Measurements from ENCODE around the gene TUBGCP2. TPM values are rescaled to one million over a fixed set of nuclear protein-coding genes. Genes with fewer than 3 reads are reported as not detected.
A peak's percentile ranks its signal among the peaks of the same experiment; 100 is the strongest.

TUBGCP2 gene
- total RNA-seq, 2 donors from 2014 or later: 53.3 to 58.2 TPM

GRCh38 chr10:133280391-133281059 is 28.1 kb downstream of the TUBGCP2 start:
- no peaks in the 10 kb centered on the region for H3K36me3 Mint-ChIP-seq
- no peaks in the 10 kb centered on the region for H3K27me3 Mint-ChIP-seq
- peak overlapping the region in 1 of 2 donors; percentile 93 for H3K27ac Mint-ChIP-seq
- no peak for ATAC-seq
- H3K9me3 Mint-ChIP-seq: no peaks in the 10 kb centered on the region
- DNase-seq (ENCODE audit: low spot score): no peak
- H3K4me3 Mint-ChIP-seq: no peak overlapping the region
- peaks cover 21 to 23% of the 10 kb centered on the region in 2 donors for H3K4me1 Mint-ChIP-seq (ENCODE audit: low read depth in 2 of 2)

- peak overlapping the region; percentile 93 to 95 for H3K27ac Mint-ChIP-seq
- ATAC-seq (no peak), DNase-seq (ENCODE audit: low spot score) (no peak)
- no peaks in the 10 kb centered on the region for H3K36me3 Mint-ChIP-seq
- no peaks in the 10 kb centered on the region for H3K27me3 Mint-ChIP-seq
- H3K9me3 Mint-ChIP-seq: no peaks in the 10 kb centered on the region
- H3K4me3 Mint-ChIP-seq: peak overlapping the region; percentile 89
- H3K4me1 Mint-ChIP-seq (ENCODE audit: low read depth in 2 of 2): peaks cover 21 to 23% of the 10 kb centered on the region in 2 donors
These were observed 29.1 kb downstream of the TUBGCP2 start for GRCh38 chr10:133279326-133280226.

- Mint-ChIP-seq H3K27ac (peak overlapping the region; percentile 93 to 95), H3K9me3 (no peaks in the 10 kb centered on the region), H3K4me3 (peak overlapping the region; percentile 89), H3K4me1 (ENCODE audit: low read depth in 2 of 2) (peaks cover 21 to 23% of the 10 kb centered on the region in 2 donors), H3K27me3 (no peaks in the 10 kb centered on the region), H3K36me3 (no peaks in the 10 kb centered on the region)
- DNase-seq (ENCODE audit: low spot score): peak; percentile 96
- peak; percentile 84 to 86 for ATAC-seq
These were observed 30.0 kb downstream of the TUBGCP2 start for GRCh38 chr10:133278577-133279265.

DNA sequence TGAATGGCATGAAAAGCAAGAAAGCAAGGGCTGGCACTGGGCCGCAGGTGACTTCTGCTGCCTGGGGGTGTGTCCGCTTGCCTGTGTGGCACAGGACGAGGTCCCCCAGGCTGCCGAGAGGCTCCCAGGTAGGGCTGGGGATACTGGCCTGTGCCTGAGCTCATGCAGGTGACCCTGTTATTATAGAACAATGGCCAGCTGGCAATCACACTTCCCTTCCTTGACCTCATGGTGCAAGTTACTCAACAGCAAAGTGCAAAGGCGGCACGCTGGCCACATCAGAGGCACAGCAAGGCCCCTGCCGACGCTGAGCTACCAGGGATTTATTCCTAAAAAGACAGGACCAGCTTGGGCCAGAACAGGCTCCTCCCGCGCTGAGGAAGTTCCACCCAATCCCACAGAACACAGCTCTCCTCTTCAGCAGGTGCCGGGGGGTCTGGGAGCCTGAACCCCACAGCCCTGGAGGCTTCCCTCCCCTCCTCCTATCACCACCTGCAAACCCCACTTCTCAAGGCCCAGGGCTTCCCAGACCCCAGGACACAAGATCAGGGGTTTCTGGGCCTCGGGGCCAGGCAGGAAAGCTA is 30.6 kb downstream of the TUBGCP2 start:
- Mint-ChIP-seq H3K36me3 (no peaks in the 10 kb centered on the region), H3K27ac (peak overlapping the region; percentile 93 to 95), H3K27me3 (no peaks in the 10 kb centered on the region), H3K9me3 (no peaks in the 10 kb centered on the region), H3K4me3 (peak overlapping the region; percentile 89), H3K4me1 (ENCODE audit: low read depth in 2 of 2) (peaks cover 21 to 23% of the 10 kb centered on the region in 2 donors)
- DNase-seq (ENCODE audit: low spot score) (no peak), ATAC-seq (no peak)

- no peak for DNase-seq (ENCODE audit: low spot score)
- no peaks in the 10 kb centered on the region for H3K27me3 Mint-ChIP-seq
- peak overlapping the region; percentile 89 for H3K4me3 Mint-ChIP-seq
- H3K4me1 Mint-ChIP-seq (ENCODE audit: low read depth in 2 of 2): peaks cover 21 to 23% of the 10 kb centered on the region in 2 donors
- no peak for ATAC-seq
- no peaks in the 10 kb centered on the region for H3K9me3 Mint-ChIP-seq
- no peaks in the 10 kb centered on the region for H3K36me3 Mint-ChIP-seq
- peak overlapping the region; percentile 93 to 95 for H3K27ac Mint-ChIP-seq
These were observed 31.2 kb downstream of the TUBGCP2 start for GRCh38 chr10:133277277-133277992.

DNA sequence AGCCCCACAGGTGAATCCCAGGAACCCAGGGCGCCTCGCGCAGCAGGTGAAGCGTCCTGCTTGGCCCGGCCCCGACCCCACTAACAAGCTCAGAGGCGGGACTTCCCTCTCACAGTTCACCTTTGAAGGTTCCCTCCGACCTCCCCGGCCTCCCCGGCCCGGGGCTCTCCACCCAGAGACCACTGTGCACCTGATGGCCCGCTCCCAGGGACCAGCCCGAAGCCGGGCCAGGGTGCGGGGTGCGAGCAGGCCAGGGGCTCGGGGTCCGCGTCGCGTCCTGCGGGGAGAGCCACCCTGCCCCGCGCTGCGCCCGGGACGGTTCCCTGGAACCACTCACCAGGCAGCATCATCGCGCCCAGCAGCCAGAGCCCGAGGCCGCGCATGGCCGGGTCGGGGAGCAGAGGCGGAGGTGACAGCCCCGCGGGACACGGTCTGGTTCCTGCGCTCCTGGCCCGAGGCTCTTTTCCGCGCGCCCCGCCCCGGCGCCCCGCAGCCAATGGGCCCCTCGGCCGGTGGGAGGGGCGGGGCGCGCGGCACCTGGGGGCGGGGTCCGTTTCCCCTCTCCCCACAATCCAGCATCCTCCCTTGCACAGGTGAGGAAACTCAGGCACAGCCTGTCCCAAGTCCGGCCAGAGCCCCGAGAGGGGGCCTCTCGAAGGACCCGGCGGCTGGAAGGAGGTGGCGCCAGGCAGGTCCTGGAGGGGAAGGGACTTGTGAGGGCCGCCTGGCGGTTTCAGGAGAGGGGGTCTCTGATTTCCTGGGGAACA is 32.1 kb downstream of the TUBGCP2 start, which contains the start of gene ADAM8:
Gene ADAM8 (minus strand): TSS at position 434 of the 767 bp plus-strand sequence. CDS start 51 bp downstream, at position 383.
- Mint-ChIP-seq H3K36me3 (no peaks in the 10 kb centered on the region), H3K4me3 (peak within 1 kb of the TSS; percentile 89), H3K4me1 (ENCODE audit: low read depth in 2 of 2) (peaks cover 19 to 23% of the 10 kb centered on the region in 2 donors), H3K9me3 (no peaks in the 10 kb centered on the region), H3K27me3 (no peaks in the 10 kb centered on the region), H3K27ac (peak within 1 kb of the TSS; percentile 93 to 95)
- ATAC-seq (peak; percentile 51 to 63), DNase-seq (ENCODE audit: low spot score) (peak; percentile 82)

- Mint-ChIP-seq H3K4me1 (ENCODE audit: low read depth in 2 of 2) (peaks cover 19 to 23% of the 10 kb centered on the region in 2 donors), H3K9me3 (no peaks in the 10 kb centered on the region), H3K27me3 (no peaks in the 10 kb centered on the region), H3K27ac (peak overlapping the region; percentile 81 to 83), H3K36me3 (no peaks in the 10 kb centered on the region), H3K4me3 (peak overlapping the region; percentile 83)
- DNase-seq (ENCODE audit: low spot score): no peak
- no peak for ATAC-seq
These were observed 32.6 kb downstream of the TUBGCP2 start for GRCh38 chr10:133276100-133276434.

GRCh38 chr10:133275684-133276092 is 33.0 kb downstream of the TUBGCP2 start:
- Mint-ChIP-seq H3K4me1 (ENCODE audit: low read depth in 2 of 2) (peaks cover 19 to 23% of the 10 kb centered on the region in 2 donors), H3K27me3 (no peaks in the 10 kb centered on the region), H3K9me3 (no peaks in the 10 kb centered on the region), H3K4me3 (peak overlapping the region; percentile 83), H3K27ac (peak overlapping the region; percentile 81 to 83), H3K36me3 (no peaks in the 10 kb centered on the region)
- no peak for DNase-seq (ENCODE audit: low spot score)
- ATAC-seq: peak; percentile 16 to 34

DNA sequence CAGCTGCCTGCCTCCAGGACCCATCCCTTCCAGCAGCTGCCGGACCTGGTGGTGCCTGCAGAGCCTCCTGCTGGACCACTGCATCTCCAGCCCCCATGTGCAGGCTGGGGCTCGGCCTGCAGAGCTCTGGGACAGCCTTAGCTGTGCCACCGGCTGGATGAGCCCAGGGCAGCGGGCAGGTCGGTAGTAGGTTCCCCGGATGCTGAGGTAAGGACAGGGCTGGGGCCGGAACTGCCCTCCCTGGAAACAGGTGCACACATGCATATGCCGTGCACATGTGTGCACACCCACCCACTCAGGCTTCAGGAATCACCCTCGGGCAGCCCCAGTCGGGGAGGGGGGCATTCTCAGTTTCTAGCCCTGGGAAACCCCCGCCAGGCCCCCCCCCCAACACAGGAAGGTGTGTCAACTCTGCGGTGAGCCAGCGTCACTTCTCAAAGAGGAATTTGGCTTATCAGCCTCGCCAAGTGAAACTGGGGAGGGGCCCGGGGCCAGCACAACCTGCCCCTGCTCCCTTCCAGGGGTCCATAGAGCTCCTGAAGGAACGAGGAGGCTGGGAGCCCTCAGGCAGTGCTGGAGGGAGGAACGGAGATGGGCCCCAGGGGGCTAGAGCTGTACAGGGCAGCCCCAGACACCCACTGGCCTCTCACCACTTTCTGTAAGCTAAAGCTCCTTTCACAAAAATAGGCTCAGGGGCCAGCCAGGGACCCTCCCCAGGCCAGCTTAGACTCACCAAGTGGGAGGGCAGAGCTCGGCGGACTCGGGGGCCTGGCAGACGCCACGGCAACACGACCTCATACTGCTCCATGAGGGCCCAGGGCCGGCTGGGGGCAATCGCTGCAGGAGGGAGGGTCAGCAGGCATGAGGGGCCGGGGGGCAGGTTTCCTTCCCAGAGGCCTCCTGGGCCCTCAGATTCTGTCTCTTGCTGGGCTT is 33.7 kb downstream of the TUBGCP2 start:
- Mint-ChIP-seq H3K4me1 (ENCODE audit: low read depth in 2 of 2) (peaks cover 19 to 23% of the 10 kb centered on the region in 2 donors), H3K4me3 (peak overlapping the region; percentile 83), H3K27ac (peak overlapping the region; percentile 81 to 83), H3K27me3 (no peaks in the 10 kb centered on the region), H3K9me3 (no peaks in the 10 kb centered on the region), H3K36me3 (no peaks in the 10 kb centered on the region)
- ATAC-seq (peak; percentile 39 to 54), DNase-seq (ENCODE audit: low spot score) (peak; percentile 87)

DNA sequence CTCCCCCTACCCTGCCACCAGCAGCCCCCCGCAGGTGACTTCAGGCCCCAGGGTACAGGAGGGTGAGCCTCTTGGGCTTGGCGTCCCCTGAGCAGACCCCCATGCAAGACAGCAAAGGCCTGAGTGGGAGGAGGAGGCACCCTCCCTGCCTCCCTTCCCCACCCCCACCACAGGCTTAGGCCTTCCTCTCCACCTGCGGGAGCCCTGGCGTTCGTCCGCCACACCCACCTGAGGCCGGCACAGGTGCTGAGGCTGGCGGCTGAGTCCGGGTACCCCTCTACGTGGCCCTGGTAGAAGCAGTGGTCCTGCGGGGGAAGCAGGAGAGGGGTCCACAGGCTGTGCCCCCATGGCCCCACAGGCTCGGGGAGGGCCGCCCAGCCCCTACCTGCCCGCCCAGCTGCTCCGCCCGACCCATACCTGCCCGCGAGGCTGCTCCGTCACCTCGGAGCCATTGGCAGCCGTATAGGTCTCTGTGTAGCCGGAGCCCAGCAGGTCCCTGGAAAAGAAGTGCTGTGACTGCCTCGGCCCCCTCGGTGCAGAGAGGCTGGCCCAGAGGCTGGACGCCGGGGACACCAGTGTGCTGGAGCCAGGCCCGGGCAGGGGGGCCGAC is 35.0 kb downstream of the TUBGCP2 start:
- H3K4me3 Mint-ChIP-seq: no peak overlapping the region

GRCh38 chr10:133272964-133273420 is 35.7 kb downstream of the TUBGCP2 start:
- ATAC-seq (no peak), DNase-seq (ENCODE audit: low spot score) (no peak)
- H3K27ac Mint-ChIP-seq: no peak overlapping the region
- peaks cover 1 to 3% of the 10 kb centered on the region in 2 donors for H3K4me1 Mint-ChIP-seq (ENCODE audit: low read depth in 2 of 2)
- H3K27me3 Mint-ChIP-seq: no peaks in the 10 kb centered on the region
- no peak overlapping the region for H3K4me3 Mint-ChIP-seq
- no peaks in the 10 kb centered on the region for H3K9me3 Mint-ChIP-seq
- H3K36me3 Mint-ChIP-seq: no peaks in the 10 kb centered on the region

More for the DNA sequence above, 35.0 kb downstream of the TUBGCP2 start:
- H3K4me1 Mint-ChIP-seq (ENCODE audit: low read depth in 2 of 2): peaks cover 8 to 9% of the 10 kb centered on the region in 2 donors
- no peak for DNase-seq (ENCODE audit: low spot score)
- H3K27ac Mint-ChIP-seq: no peak overlapping the region
- H3K27me3 Mint-ChIP-seq: no peaks in the 10 kb centered on the region
- no peak for ATAC-seq
- H3K36me3 Mint-ChIP-seq: no peaks in the 10 kb centered on the region
- H3K9me3 Mint-ChIP-seq: no peaks in the 10 kb centered on the region

All from natural killer cell treated with Interleukin-12 subunit alpha and Interleukin-12 subunit beta and Interleukin-15 and Interleukin-18, amount 100 ng/mL, for 72 hours (primary cell).